GM11168 (cell line): ENCODE results near the gene COL5A1.

ENCODE experiments used
- in situ Hi-C: fragments of 300-500 bp; cut with MboI; formaldehyde crosslinking; loops from one replicate; pipeline ENCODE4 v1.12.0; 2022; ENCODE audit warnings: low sequenced_read_pairs; ENCODE audit not compliant: unreplicated experiment

The COL5A1 gene

GRCh38 chr9:134688661-134689320 is 47.2 kb downstream of the COL5A1 start:
- in situ Hi-C loops = no loop called here

GRCh38 chr9:134689321-134690181 is 47.9 kb downstream of the COL5A1 start:
- in situ Hi-C loops = no loop called here

- in situ Hi-C loops = no loop called here
Observed at GRCh38 chr9:134690301-134690751, 48.7 kb downstream of the COL5A1 start.

- in situ Hi-C loops = no loop called here
Observed at GRCh38 chr9:134690946-134691694, 49.5 kb downstream of the COL5A1 start.

DNA sequence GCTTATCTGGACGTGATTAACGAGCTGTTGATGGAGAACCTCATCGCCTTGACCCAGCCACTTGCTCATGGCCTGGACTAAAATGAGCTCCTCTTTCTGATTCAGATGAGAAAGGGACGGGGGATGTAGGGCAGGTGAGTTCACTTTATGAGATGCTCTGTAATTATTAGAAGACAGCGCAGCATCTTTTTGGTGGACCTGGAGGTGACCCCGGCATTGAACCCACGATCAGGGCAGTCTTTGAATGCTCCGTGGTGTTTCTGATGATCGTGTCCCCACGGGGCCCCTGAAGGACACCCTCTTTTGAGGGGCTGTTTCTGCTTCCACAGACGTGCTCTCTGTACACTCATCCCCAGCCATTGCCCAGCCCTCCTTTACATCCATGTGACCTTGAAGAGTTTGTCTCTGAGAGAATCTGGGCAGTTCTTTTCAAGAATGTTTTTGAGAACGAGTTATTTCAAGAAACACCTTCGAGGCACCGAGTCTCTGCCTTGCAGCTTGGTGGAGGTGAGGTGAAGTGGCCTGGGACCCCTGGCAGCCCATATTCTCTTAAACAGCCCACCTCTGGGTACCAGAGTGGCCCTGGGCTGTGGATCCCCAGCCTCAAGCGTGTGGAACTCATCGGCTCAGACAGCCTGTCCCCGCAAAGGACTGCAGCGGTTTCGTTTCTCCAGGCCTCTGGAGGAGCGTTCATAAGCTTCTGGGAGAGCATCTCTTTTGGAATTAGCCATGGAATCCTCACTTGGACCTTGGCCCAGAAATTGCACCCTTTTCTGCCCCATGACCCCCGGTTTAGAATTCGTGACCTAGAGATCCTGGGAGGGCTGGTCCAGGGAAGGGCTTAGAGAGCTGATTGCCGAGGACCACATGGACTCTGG is 50.3 kb downstream of the COL5A1 start:
- in situ Hi-C loops = no loop called here

DNA sequence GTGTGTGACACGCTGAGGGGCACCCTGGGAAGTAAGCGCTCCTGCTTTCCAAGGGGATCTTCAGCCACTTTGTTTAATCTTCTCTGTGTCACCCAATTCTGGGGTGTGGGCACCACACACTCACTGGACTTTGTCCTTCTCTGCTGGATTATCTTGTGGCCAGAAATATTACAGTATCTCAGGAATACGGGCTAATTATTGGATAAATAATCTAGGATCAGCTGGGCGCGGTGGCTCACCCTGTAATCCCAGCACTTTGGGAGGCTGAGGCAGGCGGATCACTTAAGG is 50.9 kb downstream of the COL5A1 start:
- in situ Hi-C loops = no loop called here

DNA sequence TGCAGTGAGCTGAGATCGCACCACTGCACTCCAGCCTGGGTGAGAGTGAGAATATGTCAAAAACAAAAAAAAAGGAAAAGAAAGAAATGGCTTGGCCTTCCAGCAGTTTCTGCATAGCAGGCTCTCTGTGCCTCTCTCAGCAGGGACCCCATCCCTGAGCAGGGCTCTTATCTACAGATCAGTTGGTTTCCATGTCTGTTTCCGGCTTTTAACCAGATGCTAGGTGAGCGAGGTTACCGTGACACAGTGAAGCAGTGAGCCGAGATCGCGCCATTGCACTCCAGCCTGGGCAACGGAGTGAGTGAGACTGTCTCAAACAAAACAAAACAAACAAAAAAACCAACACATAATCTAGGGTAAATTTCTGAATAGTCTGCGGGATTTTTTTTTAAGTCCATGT is 51.4 kb downstream of the COL5A1 start:
- in situ Hi-C loops = no loop called here

DNA sequence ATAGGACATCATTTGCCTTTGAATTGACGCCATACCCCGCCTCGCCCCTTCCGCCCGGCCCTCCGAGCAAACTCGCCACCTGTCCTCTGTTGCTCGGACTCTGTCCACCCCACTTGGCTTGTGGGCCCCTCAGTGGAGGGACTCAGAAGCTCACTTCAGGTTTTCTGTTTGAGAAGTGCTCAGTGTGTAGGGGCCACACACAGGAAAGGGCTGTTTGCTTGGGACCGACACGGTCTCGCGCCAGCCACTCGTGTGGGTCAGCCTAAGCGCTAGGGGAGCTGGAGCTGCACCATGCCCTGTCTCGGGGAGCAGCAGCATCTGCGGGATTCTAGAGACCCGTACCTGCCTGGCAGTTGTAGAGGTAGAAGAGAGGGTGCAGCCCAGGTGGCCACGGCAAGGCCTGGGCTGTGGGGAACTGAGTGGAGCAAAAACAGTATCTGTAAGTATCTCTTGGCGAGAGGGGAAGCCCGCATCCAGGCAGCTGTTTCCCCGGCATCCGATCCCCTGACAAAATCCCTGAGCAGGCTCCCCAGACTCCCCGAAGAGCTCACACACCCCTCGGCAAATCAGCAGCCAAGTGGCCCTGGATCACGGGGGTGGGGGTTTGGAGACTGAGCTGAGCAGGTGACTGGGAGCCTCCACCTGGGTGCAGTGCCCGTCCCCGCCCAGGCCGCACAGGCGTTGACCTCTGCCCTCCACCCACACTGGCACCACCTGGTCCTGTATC is 52.2 kb downstream of the COL5A1 start:
- in situ Hi-C loops = no loop called here

DNA sequence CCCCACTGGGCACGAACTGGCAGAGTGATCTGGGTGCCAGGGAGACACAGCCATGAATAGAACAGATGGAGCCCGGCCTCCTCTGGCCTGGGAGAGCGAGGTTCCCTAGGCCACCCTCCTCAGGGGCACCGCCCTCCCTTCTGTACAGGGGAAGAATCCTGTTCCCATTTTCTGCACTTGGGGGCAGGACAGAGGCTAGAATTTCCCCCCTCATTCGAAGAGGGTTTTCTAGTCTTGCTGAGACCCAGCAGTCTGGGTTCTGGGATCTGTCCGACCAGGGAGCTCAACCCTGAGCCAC is 52.7 kb downstream of the COL5A1 start:
- in situ Hi-C loops = no loop called here

- in situ Hi-C loops = no loop called here
Observed at GRCh38 chr9:134694714-134695113, 53.1 kb downstream of the COL5A1 start.

DNA sequence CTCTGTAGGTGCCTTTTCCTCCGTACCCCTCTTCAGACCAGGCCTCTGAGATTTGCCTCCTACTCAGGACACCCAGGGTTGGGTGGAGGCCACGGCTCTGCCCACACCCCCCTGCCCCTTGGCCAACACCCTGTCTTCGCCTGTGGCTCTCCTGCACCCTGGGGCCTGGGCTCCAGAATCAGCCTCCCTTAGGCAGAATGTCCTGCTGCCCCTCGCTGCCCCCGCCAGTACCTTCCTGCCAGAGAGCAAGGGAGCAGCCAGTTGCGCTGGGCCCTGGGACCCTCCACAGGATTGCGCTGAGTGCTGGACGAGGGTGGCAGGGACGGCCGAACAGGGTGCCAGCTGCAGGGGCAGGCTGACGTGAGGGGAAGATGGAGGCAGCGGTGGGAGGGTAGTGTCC is 53.5 kb downstream of the COL5A1 start:
- in situ Hi-C loops = no loop called here

DNA sequence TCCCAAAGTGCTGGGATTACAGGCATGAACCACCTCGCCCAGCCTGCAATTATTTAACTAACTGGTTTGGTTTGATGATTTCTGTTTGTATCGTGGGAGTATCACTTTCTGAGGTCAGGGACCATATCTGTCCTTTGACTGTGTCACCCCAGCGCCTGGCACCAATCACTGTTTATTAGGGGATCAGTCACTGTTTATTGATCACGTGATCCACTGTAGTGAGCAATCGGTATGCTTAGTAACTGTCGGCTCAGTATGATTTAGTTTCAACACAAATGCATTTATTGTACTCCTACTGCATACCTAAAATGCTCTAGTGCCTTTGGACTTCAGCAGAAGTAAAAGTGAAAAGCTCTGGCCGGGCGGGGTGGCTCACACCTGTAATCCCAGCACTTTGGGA is 54.8 kb downstream of the COL5A1 start:
- in situ Hi-C loops = no loop called here

GRCh38 chr9:134698111-134698510 is 56.5 kb downstream of the COL5A1 start:
- in situ Hi-C loops = no loop called here

DNA sequence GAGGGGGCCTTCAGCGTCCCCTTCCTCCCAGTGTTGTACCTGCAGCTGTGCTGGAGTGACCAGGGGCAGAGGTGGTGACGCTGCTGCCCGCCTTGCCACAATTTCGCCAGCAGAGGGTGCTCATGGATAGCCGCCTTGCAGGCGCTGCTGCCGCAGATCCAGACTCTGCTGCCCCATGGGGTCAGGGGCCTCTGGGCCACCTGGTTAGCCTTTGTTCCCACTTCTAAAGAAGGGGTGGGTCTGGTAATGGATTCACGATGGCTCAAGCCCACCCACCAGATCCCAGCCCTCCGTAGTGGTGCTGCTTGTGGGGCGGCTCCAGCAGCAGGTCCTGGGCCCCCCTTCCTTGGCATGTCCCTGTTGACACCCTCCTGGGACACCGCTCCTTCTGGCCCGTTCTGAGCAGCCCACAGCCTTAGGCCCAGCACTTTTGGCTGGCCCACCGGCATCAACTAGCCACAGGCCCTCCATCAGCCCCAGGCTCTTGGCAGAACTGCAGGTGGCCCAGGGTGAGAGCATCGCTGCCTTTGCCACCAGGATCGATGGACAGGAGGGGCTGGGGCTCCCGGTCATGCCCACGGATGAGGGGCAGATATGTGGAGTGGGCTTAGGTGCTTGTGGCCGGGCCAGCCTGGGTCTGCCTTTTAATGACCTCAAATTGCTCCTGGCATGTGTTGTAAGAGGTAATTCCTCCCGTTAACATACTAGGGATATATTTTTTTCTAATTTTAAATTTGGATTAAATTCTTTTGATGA is 57.2 kb downstream of the COL5A1 start:
- in situ Hi-C loops = no loop called here

- in situ Hi-C loops = no loop called here
Observed at GRCh38 chr9:134699343-134699740, 57.7 kb downstream of the COL5A1 start.

DNA sequence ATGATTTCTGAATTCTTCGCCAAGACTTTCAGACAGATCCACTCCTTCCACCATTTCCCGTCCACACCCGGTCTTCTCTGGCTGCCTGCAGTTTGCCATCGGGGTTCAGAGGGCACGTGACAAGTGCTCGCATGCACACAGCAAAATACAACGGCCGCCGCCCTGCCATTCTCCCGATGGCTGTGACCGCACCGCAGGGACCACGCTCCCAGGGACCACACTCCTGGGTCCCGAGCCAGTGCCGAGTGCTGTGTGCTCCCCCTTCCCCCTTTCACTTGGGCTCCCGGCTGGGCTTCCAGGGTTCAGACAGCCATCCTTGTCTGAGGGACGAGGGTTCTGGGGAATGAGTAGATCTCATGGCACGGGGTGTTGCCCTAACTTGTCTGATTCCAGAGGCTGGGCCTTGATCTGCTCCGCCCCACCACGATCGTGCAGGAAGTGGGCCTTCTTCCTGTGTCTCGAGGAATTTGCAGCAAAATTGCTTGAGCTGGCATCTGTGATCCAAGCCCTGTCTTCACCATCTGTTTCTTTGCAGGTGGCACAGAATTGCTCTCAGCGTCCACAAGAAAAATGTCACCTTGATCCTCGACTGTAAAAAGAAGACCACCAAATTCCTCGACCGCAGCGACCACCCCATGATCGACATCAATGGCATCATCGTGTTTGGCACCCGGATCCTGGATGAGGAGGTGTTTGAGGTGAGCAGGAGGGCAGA is 59.2 kb downstream of the COL5A1 start:
- in situ Hi-C loops = loop anchor here (5.0 kb wide), 1 partner anchor 282 kb away; no protein-coding TSS in a partner anchor

DNA sequence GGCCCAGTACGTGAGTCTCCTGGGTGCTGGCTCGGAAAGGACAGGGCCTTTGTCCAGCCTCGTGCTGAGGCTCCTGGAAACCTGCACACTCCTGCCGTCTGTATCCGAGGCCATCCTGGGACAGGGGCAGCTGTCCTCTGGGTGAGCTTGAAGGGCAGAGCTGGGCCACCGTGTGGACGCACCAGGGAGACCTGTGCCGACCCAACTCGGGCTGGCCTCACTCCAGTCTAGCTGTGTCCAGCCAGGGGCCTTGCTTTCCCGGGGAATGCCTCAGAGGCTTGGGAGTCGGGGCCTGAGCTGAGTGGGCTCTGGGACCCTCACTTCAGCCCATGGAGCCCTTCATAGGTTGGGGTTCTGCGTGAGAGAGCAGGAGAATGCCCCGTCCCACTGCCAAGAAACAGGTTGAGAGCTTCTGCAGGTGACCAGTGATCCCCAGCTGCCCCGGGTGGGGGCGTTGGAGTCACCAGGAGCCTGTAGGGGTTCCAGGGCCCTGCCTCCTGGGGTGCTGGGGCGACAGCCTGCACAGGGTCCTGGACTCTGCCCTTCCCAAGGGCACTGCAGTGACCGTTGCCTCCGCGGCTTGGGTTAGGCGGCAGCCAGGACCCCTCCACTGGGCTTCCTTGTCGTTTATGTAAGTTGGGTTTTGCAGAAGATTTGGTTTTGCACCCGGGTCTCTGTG is 60.1 kb downstream of the COL5A1 start:
- in situ Hi-C loops = loop anchor here (5.0 kb wide), 1 partner anchor 281 kb away; no protein-coding TSS in a partner anchor

DNA sequence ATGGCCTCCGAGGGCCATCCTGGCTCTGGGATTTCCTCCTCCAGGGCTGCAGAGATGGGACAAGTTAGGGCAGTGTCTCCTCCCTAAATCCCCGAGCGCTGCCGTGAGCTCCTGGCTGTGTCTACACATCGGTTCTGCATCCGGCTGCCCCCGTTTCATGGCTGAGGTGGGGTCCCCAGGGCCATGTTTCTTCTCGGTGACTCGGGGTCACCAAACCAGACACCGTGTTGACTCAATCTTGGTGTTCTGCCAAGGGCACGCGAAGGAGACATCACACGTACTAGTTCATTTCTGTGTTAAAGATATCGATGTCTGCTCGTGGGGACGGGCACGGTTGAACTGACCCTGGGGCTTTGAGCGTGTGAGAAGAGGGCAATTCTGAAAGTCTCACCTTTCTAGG is 60.7 kb downstream of the COL5A1 start:
- in situ Hi-C loops = loop anchor here (5.0 kb wide), 1 partner anchor 280 kb away; no protein-coding TSS in a partner anchor
